GM23338 (cell line): Measurements from ENCODE around the gene TNKS2. TPM values are rescaled to one million over a fixed set of nuclear protein-coding genes. Genes with fewer than 3 reads are reported as not detected.

ENCODE experiments used
- ATAC-seq: fragments of 200-7000 bp; cut with Tn5 transposase; 3 replicates; pipeline ENCODE4 v1.9.1; 2020
- DNase-seq: peaks from one replicate; pipeline ENCODE4 v3.0.0-alpha.2; 2015; ENCODE audit warnings: low spot score
- H2AFZ ChIP-seq: fragments of 200-600 bp; sonication (generic); 2 replicates; pipeline ENCODE4 v1.8.0; 2016; ENCODE audit warnings: antibody characterized with exemption, mild to moderate bottlenecking, moderate library complexity
- H3F3A ChIP-seq: fragments of 200-600 bp; sonication (generic); replicated peaks from 2 replicates; pipeline ENCODE4 v1.8.0; 2017; ENCODE audit warnings: antibody characterized with exemption, mixed run types, low read depth
- H3K27ac ChIP-seq: fragments of 200-600 bp; sonication (generic); 2 replicates; pipeline ENCODE4 v1.6.1; 2016; ENCODE audit warnings: low read depth
- H3K27me3 ChIP-seq: fragments of 200-600 bp; sonication (generic); 2 replicates; pipeline ENCODE4 v1.8.0; 2016; ENCODE audit warnings: mild to moderate bottlenecking, mixed run types, moderate library complexity; ENCODE audit not compliant: insufficient read depth
- H3K36me3 ChIP-seq: fragments of 200-600 bp; sonication (generic); 2 replicates; pipeline ENCODE4 v1.8.0; 2016; ENCODE audit warnings: mild to moderate bottlenecking; ENCODE audit not compliant: insufficient read depth
- H3K4me1 ChIP-seq: fragments of 200-600 bp; sonication (generic); 2 replicates; pipeline ENCODE4 v1.8.0; 2016; ENCODE audit warnings: mild to moderate bottlenecking, moderate library complexity; ENCODE audit not compliant: insufficient read depth
- H3K4me2 ChIP-seq: fragments of 200-600 bp; sonication (generic); 2 replicates; pipeline ENCODE4 v1.7.1; 2017; ENCODE audit warnings: mixed run types
- H3K4me3 ChIP-seq: fragments of 200-600 bp; sonication (generic); 2 replicates; pipeline ENCODE4 v1.6.1; 2016; ENCODE audit warnings: mixed run types
- H3K79me2 ChIP-seq: fragments of 200-600 bp; sonication (generic); replicated peaks from 2 replicates; pipeline ENCODE4 v1.8.0; 2017; ENCODE audit warnings: mild to moderate bottlenecking; ENCODE audit not compliant: insufficient read depth
- H3K9me2 ChIP-seq: fragments of 200-600 bp; sonication (generic); 2 replicates; pipeline ENCODE4 v1.8.0; 2017; ENCODE audit not compliant: insufficient read depth
- H4K20me1 ChIP-seq: fragments of 200-600 bp; sonication (generic); replicated peaks from 2 replicates; pipeline ENCODE4 v1.8.0; 2017; ENCODE audit warnings: mild to moderate bottlenecking; ENCODE audit not compliant: insufficient read depth
- H3K27ac Mint-ChIP-seq: 2 replicates; pipeline ENCODE4 v1.8.0; 2020; ENCODE audit warnings: inconsistent platforms, mild to moderate bottlenecking, moderate library complexity, mixed read lengths
- H3K27me3 Mint-ChIP-seq: 3 replicates; pipeline ENCODE4 v1.8.0; 2022; ENCODE audit warnings: low read depth, mild to moderate bottlenecking, moderate library complexity, mixed read lengths, inconsistent platforms; ENCODE audit not compliant: insufficient read depth, poor library complexity
- H3K36me3 Mint-ChIP-seq: 3 replicates; pipeline ENCODE4 v1.8.0; 2021; ENCODE audit warnings: low read depth, mild to moderate bottlenecking, inconsistent platforms, moderate library complexity, mixed read lengths
- H3K4me1 Mint-ChIP-seq: 3 replicates; pipeline ENCODE4 v1.8.0; 2020; ENCODE audit warnings: mild to moderate bottlenecking, inconsistent platforms, mixed read lengths
- H3K4me3 Mint-ChIP-seq: 3 replicates; pipeline ENCODE4 v1.8.0; 2021; ENCODE audit warnings: moderate library complexity, mild to moderate bottlenecking, inconsistent platforms, mixed read lengths
- H3K9me3 Mint-ChIP-seq: 3 replicates; pipeline ENCODE4 v1.8.0; 2020; ENCODE audit warnings: moderate library complexity, mild to moderate bottlenecking, inconsistent platforms, mixed read lengths
- EZH2 ChIP-seq: fragments of 200-600 bp; sonication (generic); IDR thresholded peaks from one replicate; pipeline ENCODE4 v1.8.0; 2017; ENCODE audit warnings: antibody characterized with exemption, mild to moderate bottlenecking, low read depth; ENCODE audit not compliant: unreplicated experiment
- NANOG ChIP-seq: IDR thresholded peaks from 2 replicates; pipeline ENCODE4 v1.6.1; 2016; ENCODE audit warnings: antibody characterized with exemption, borderline replicate concordance
- POLR2AphosphoS5 ChIP-seq: IDR thresholded peaks from 2 replicates; pipeline ENCODE4 v1.6.1; 2016; ENCODE audit warnings: antibody characterized with exemption, low read depth
- STAT1 ChIP-seq: IDR thresholded peaks from one replicate; pipeline ENCODE4 v1.6.1; 2016; ENCODE audit warnings: antibody characterized with exemption; ENCODE audit not compliant: unreplicated experiment
- ZNF114 ChIP-seq: fragments of 250-450 bp; sonication (Bioruptor Pico); IDR thresholded peaks from 2 replicates; pipeline ENCODE4 v1.5.0; 2020; ENCODE audit warnings: mild to moderate bottlenecking, moderate library complexity
- ZNF462 ChIP-seq: fragments of 250-450 bp; sonication (Bioruptor Pico); IDR thresholded peaks from 2 replicates; pipeline ENCODE4 v1.5.0; 2020; ENCODE audit warnings: mild to moderate bottlenecking, moderate library complexity
- polyA plus RNA-seq: library from polyadenylated mRNA; unstranded; fragments of >200 nt; fragmentation: Nextera tagmentation; extraction: Ambion mirVana; gene quantifications from 2 replicates; pipeline ENCODE4 v1.2.1, GENCODE V29; 2016
- total RNA-seq: library from RNA; depleted of rRNA; stranded (reverse); fragments of >200 nt; shearing (Covaris generic); gene quantifications from 2 replicates; pipeline ENCODE4 v1.2.3, GENCODE V29; 2014
- TF ChIP-seq, protein P1 (sequence below): IDR thresholded peaks from one replicate; pipeline ENCODE4 v1.6.1; 2018; ENCODE audit warnings: antibody characterized with exemption; ENCODE audit not compliant: unreplicated experiment
- TF ChIP-seq, protein P2 (sequence below), 2 experiments: fragments of 200-600 bp in 1 of 2; sonication (generic) in 1 of 2; conservative IDR thresholded peaks; 2 replicates each; pipeline versions ENCODE4 v1.5.1 to v1.6.1; 2016 to 2017; ENCODE audit warnings: antibody characterized with exemption in 2 of 2, low read depth in 2 of 2, mild to moderate bottlenecking in 2 of 2, moderate library complexity in 1 of 2

The TNKS2 gene
- total and polyA plus RNA-seq, 2 experiments from 2014 or later = 23.5 to 85.5 TPM

DNA sequence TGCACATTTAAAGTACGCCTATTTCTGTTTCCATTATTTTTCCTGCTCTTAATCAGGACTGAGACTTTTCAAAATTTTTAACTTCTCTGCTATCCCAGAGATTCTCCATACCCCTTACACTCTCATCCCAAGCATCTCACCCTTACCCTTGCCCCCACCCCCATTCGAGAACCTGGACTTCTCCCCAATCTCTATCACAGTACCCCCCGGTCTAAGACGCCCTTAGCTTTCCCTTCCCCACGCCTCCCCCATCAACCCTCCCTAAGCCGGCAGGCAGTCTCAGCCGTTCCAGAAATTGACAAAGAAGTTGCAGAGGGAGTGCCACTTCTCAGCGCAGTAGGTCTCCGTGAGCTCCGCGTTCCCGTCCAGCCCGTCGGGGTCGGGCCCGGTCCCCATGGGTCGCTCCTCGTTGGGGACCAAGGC lies 109.7 kb downstream of the TNKS2 start:
- H3K27ac Mint-ChIP-seq = peak overlapping the region; percentile 34
- DNase-seq = peak; percentile 56

GRCh38 chr10:91908337-91909116 lies 110.3 kb downstream of the TNKS2 start:
- Histone ChIP-seq H3F3A (no peaks in the 10 kb centered on the region), H3K4me2 (peak overlapping the region; percentile 92), H3K9me2 (no peaks in the 10 kb centered on the region), H4K20me1 (no peaks in the 10 kb centered on the region), H3K79me2 (peaks cover 23% of the 10 kb centered on the region), H2AFZ (peak overlapping the region; percentile 25; the same call in 1 of the 2 replicates), H3K27ac (peak overlapping the region; percentile 67; the same call in 1 of the 2 replicates), H3K36me3 (peaks cover 8% of the 10 kb centered on the region; the same call in 1 of the 2 replicates), H3K4me1 (peaks cover 21% of the 10 kb centered on the region), H3K27me3 (no peaks in the 10 kb centered on the region), H3K4me3 (peak overlapping the region; percentile 82)
- Mint-ChIP-seq H3K27ac (peak overlapping the region; percentile 43), H3K4me1 (peaks cover 26% of the 10 kb centered on the region), H3K4me3 (peak overlapping the region; percentile 87), H3K9me3 (peaks cover 3% of the 10 kb centered on the region; the same call in 2 of the 3 replicates), H3K27me3 (peaks cover 13% of the 10 kb centered on the region), H3K36me3 (peaks cover 42% of the 10 kb centered on the region)
- peak; percentile 92 for DNase-seq
- peak; percentile 87 for ATAC-seq
- TF ChIP-seq STAT1 = no peak
- no peak for TF ChIP-seq EZH2
- no peak for TF ChIP-seq NANOG
- TF ChIP-seq, protein P1, sequence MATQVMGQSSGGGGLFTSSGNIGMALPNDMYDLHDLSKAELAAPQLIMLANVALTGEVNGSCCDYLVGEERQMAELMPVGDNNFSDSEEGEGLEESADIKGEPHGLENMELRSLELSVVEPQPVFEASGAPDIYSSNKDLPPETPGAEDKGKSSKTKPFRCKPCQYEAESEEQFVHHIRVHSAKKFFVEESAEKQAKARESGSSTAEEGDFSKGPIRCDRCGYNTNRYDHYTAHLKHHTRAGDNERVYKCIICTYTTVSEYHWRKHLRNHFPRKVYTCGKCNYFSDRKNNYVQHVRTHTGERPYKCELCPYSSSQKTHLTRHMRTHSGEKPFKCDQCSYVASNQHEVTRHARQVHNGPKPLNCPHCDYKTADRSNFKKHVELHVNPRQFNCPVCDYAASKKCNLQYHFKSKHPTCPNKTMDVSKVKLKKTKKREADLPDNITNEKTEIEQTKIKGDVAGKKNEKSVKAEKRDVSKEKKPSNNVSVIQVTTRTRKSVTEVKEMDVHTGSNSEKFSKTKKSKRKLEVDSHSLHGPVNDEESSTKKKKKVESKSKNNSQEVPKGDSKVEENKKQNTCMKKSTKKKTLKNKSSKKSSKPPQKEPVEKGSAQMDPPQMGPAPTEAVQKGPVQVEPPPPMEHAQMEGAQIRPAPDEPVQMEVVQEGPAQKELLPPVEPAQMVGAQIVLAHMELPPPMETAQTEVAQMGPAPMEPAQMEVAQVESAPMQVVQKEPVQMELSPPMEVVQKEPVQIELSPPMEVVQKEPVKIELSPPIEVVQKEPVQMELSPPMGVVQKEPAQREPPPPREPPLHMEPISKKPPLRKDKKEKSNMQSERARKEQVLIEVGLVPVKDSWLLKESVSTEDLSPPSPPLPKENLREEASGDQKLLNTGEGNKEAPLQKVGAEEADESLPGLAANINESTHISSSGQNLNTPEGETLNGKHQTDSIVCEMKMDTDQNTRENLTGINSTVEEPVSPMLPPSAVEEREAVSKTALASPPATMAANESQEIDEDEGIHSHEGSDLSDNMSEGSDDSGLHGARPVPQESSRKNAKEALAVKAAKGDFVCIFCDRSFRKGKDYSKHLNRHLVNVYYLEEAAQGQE = no peak
- TF ChIP-seq, protein P2, sequence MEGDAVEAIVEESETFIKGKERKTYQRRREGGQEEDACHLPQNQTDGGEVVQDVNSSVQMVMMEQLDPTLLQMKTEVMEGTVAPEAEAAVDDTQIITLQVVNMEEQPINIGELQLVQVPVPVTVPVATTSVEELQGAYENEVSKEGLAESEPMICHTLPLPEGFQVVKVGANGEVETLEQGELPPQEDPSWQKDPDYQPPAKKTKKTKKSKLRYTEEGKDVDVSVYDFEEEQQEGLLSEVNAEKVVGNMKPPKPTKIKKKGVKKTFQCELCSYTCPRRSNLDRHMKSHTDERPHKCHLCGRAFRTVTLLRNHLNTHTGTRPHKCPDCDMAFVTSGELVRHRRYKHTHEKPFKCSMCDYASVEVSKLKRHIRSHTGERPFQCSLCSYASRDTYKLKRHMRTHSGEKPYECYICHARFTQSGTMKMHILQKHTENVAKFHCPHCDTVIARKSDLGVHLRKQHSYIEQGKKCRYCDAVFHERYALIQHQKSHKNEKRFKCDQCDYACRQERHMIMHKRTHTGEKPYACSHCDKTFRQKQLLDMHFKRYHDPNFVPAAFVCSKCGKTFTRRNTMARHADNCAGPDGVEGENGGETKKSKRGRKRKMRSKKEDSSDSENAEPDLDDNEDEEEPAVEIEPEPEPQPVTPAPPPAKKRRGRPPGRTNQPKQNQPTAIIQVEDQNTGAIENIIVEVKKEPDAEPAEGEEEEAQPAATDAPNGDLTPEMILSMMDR (conservative IDR thresholded peaks at IDR 0.05; ENCODE audit: low read depth in 2 of 2) = peak; percentile 37 to 72
- no peak for TF ChIP-seq ZNF462
- no peak for TF ChIP-seq ZNF114 (CRISPR knock-in tag)

More for the DNA sequence above, 109.7 kb downstream of the TNKS2 start:
- Mint-ChIP-seq H3K27me3 (peaks cover 11% of the 10 kb centered on the region), H3K36me3 (peaks cover 42% of the 10 kb centered on the region), H3K4me1 (peaks cover 26% of the 10 kb centered on the region), H3K9me3 (peaks cover 3% of the 10 kb centered on the region; the same call in 2 of the 3 replicates), H3K4me3 (peak overlapping the region; percentile 87)
- peaks cover 22% of the 10 kb centered on the region for H3K4me1 ChIP-seq
- H3K27ac ChIP-seq = no peak overlapping the region
- 0 out of 2 replicates have a peak overlapping the region, but pooled peaks have one; percentile 14 for H2AFZ ChIP-seq
- H3K9me2 ChIP-seq = no peaks in the 10 kb centered on the region
- H3K4me3 ChIP-seq = peak overlapping the region; percentile 82
- H3K27me3 ChIP-seq = no peaks in the 10 kb centered on the region
- no peaks in the 10 kb centered on the region for H3F3A ChIP-seq
- peak overlapping the region; percentile 92 for H3K4me2 ChIP-seq
- TF ChIP-seq EZH2 (no peak), POLR2AphosphoS5 (peak; percentile 66; the same call in 1 of the 2 replicates)
- H3K79me2 ChIP-seq = peaks cover 23% of the 10 kb centered on the region
- ATAC-seq = peak; percentile 22; the same call in 2 of the 3 replicates
- peaks cover 8% of the 10 kb centered on the region; the same call in 1 of the 2 replicates for H3K36me3 ChIP-seq
- H4K20me1 ChIP-seq = no peaks in the 10 kb centered on the region
